Gastrocnemius medialis (tissue), 4 donors: Measurements from ENCODE around the gene GADD45GIP1. TPM values are rescaled to one million over a fixed set of nuclear protein-coding genes. Genes with fewer than 3 reads are reported as not detected.

Source experiments
- ATAC-seq, 2 donors: fragments of 150-250 bp; one replicate each; pipeline ENCODE4 v1.9.1; 2016
- DNase-seq, 2 donors: peaks; one replicate each; pipeline ENCODE4 v3.0.0-alpha.2; 2019
- H3K27ac ChIP-seq, 4 donors: fragments of 200-600 bp; sonication (generic); 1 replicate in 1 of 4; 2 replicates in 3 of 4; pipeline ENCODE4 v1.5.1; 2016 to 2018; ENCODE audit warnings: mild to moderate bottlenecking in 2 of 4, moderate library complexity in 1 of 4
- H3K27me3 ChIP-seq, 3 donors: fragments of 200-600 bp; sonication (generic) in 2 of 3; 1 replicate in 1 of 3; 2 replicates in 2 of 3; pipeline versions ENCODE4 v1.5.1 to v1.6.0; 2016 to 2019; ENCODE audit warnings: mild to moderate bottlenecking in 1 of 3, moderate library complexity in 1 of 3
- H3K36me3 ChIP-seq, 2 donors: fragments of 200-600 bp; sonication (generic) in 1 of 2; one replicate each; pipeline ENCODE4 v1.5.1; 2017 to 2018
- H3K4me1 ChIP-seq, 2 donors: fragments of 200-600 bp; sonication (generic) in 1 of 2; one replicate each; pipeline ENCODE4 v1.5.1; 2016 to 2017; ENCODE audit warnings: mild to moderate bottlenecking in 2 of 2
- H3K4me3 ChIP-seq, 4 donors: fragments of 200-600 bp; sonication (generic) in 3 of 4; 1 replicate in 1 of 4; 2 replicates in 3 of 4; pipeline ENCODE4 v1.5.1; 2016 to 2019; ENCODE audit warnings: mild to moderate bottlenecking in 2 of 4
- H3K9me3 ChIP-seq, 3 donors: fragments of 200-600 bp; sonication (generic) in 2 of 3; 1 replicate in 1 of 3; 2 replicates in 2 of 3; pipeline ENCODE4 v1.5.1; 2016 to 2019
- CTCF ChIP-seq, 5 experiments: fragments of 450-650 bp in 3 of 5; fragments of 200-600 bp in 2 of 5; sonication (generic) in 2 of 5; IDR thresholded peaks in 4 of 5; conservative IDR thresholded peaks in 1 of 5; 1 replicate in 4 of 5; 2 replicates in 1 of 5; pipeline ENCODE4 v1.5.1; 2016 to 2019; ENCODE audit warnings: antibody characterized with exemption in 5 of 5, mild to moderate bottlenecking in 3 of 5, moderate library complexity in 3 of 5
- POLR2A ChIP-seq, 2 donors: fragments of 450-650 bp; IDR thresholded peaks; one replicate each; pipeline ENCODE4 v1.6.1; 2017; ENCODE audit warnings: antibody characterized with exemption in 2 of 2, mild to moderate bottlenecking in 2 of 2, moderate library complexity in 2 of 2
- in situ Hi-C, 4 donors: fragments of 200-750 bp; cut with MboI; loops; one replicate each; pipeline versions ENCODE4 v1.15.0 to v1.8.0; 2017; ENCODE audit warnings: low sequenced_read_pairs in 4 of 4
- intact Hi-C: fragments of 100-400 bp; cut with DNase I; formaldehyde crosslinking; loops from one replicate; pipeline ENCODE4 v1.15.1; 2023; ENCODE audit warnings: low total_unique reads
- total RNA-seq, 4 donors: library from RNA; depleted of rRNA; stranded (reverse); fragments of >200 nt; gene quantifications; one replicate each; pipeline versions ENCODE4 v1.1.0 to v1.2.3, GENCODE V29; 2016

Gene GADD45GIP1
- total RNA-seq, 4 donors from 2014 or later, result 50.7 to 71.0 (median 61.4) TPM

GRCh38 chr19:12975221-12975741, 18.3 kb upstream of the GADD45GIP1 start:
- intact Hi-C loops, result no loop called here
- in situ Hi-C loops, result loop anchor here in 3 of 4 donors (5.0 to 10.0 kb wide), 3 partner anchors 117 to 290 kb away; no protein-coding TSS in a partner anchor
- Histone ChIP-seq H3K27me3 (no peaks in the 10 kb centered on the region), H3K9me3 (no peaks in the 10 kb centered on the region), H3K4me1 (no peaks in the 10 kb centered on the region), H3K4me3 (no peak overlapping the region), H3K27ac (no peak overlapping the region), H3K36me3 (no peaks in the 10 kb centered on the region)
- no peak for DNase-seq
- no peak for ATAC-seq
- no peak for TF ChIP-seq CTCF (IDR thresholded peaks at IDR 0.05 in 4 of 5, conservative IDR thresholded peaks at IDR 0.05 in 1 of 5)
- no peak for TF ChIP-seq POLR2A (IDR thresholded peaks at IDR 0.05)

- TF ChIP-seq POLR2A (IDR thresholded peaks at IDR 0.05) (no peak), CTCF (IDR thresholded peaks at IDR 0.05 in 4 of 5, conservative IDR thresholded peaks at IDR 0.05 in 1 of 5) (no peak)
- in situ Hi-C loops, result loop anchor here (5.0 to 25.0 kb wide), 4 partner anchors 118 to 290 kb away; no protein-coding TSS in a partner anchor
- no peak for ATAC-seq
Observed at GRCh38 chr19:12974301-12975220, 17.5 kb upstream of the GADD45GIP1 start.

GRCh38 chr19:12973236-12973635, 16.2 kb upstream of the GADD45GIP1 start:
- H3K27me3 ChIP-seq, result no peaks in the 10 kb centered on the region
- no peaks in the 10 kb centered on the region for H3K9me3 ChIP-seq
- TF ChIP-seq POLR2A (IDR thresholded peaks at IDR 0.05) (no peak), CTCF (IDR thresholded peaks at IDR 0.05 in 4 of 5, conservative IDR thresholded peaks at IDR 0.05 in 1 of 5) (no peak)
- H3K4me3 ChIP-seq, result no peak overlapping the region
- peaks cover 0 to 4% of the 10 kb centered on the region in 2 donors for H3K4me1 ChIP-seq
- in situ Hi-C loops, result loop anchor here in 3 of 4 donors (10.0 to 25.0 kb wide), 2 partner anchors 289 to 292 kb away; no protein-coding TSS in a partner anchor
- DNase-seq (no peak), ATAC-seq (no peak)
- H3K27ac ChIP-seq, result no peak overlapping the region
- H3K36me3 ChIP-seq, result no peaks in the 10 kb centered on the region
- intact Hi-C loops, result no loop called here

More at GRCh38 chr19:12974301-12975220, 17.5 kb upstream of the GADD45GIP1 start:
- H3K9me3 ChIP-seq, result no peaks in the 10 kb centered on the region
- no peak for DNase-seq
- intact Hi-C loops, result no loop called here
- H3K36me3 ChIP-seq, result no peaks in the 10 kb centered on the region
- no peaks in the 10 kb centered on the region for H3K27me3 ChIP-seq
- peaks cover 0 to 4% of the 10 kb centered on the region in 2 donors for H3K4me1 ChIP-seq
- no peak overlapping the region for H3K4me3 ChIP-seq
- no peak overlapping the region for H3K27ac ChIP-seq

GRCh38 chr19:12970070-12970820, 13.2 kb upstream of the GADD45GIP1 start:
- H3K4me1 ChIP-seq, result peaks cover 0 to 9% of the 10 kb centered on the region in 2 donors
- H3K9me3 ChIP-seq, result no peaks in the 10 kb centered on the region
- no peaks in the 10 kb centered on the region for H3K27me3 ChIP-seq
- no peaks in the 10 kb centered on the region for H3K36me3 ChIP-seq
- DNase-seq (no peak), ATAC-seq (no peak)
- in situ Hi-C loops (loop anchor here in 3 of 4 donors (10.0 to 25.0 kb wide), 2 partner anchors 292 to 295 kb away; no protein-coding TSS in a partner anchor), intact Hi-C loops (no loop called here)
- no peak overlapping the region for H3K27ac ChIP-seq
- TF ChIP-seq POLR2A (IDR thresholded peaks at IDR 0.05) (no peak), CTCF (IDR thresholded peaks at IDR 0.05 in 4 of 5, conservative IDR thresholded peaks at IDR 0.05 in 1 of 5) (no peak)
- no peak overlapping the region for H3K4me3 ChIP-seq
